Glutamatergic neuron (in vitro differentiated cells): ENCODE data around the gene SIRPA. TPM values are rescaled to one million over a fixed set of nuclear protein-coding genes. Genes with fewer than 3 reads are reported as not detected.

Experiments
- DNase-seq: peaks from one replicate; pipeline ENCODE4 v3.0.0; 2022
- H3K27ac Mint-ChIP-seq: one replicate; pipeline ENCODE4 v1.8.0; 2020; ENCODE audit warnings: mild to moderate bottlenecking, mixed read lengths, inconsistent platforms; ENCODE audit not compliant: unreplicated experiment
- H3K27me3 Mint-ChIP-seq: one replicate; pipeline ENCODE4 v1.8.0; 2020; ENCODE audit warnings: mild to moderate bottlenecking, moderate library complexity, mixed read lengths, inconsistent platforms; ENCODE audit not compliant: unreplicated experiment
- H3K36me3 Mint-ChIP-seq: one replicate; pipeline ENCODE4 v1.8.0; 2020; ENCODE audit warnings: mild to moderate bottlenecking, mixed read lengths, inconsistent platforms; ENCODE audit not compliant: unreplicated experiment
- H3K4me1 Mint-ChIP-seq: one replicate; pipeline ENCODE4 v1.8.0; 2020; ENCODE audit warnings: mild to moderate bottlenecking, low read depth, mixed read lengths, inconsistent platforms; ENCODE audit not compliant: unreplicated experiment
- H3K4me3 Mint-ChIP-seq: one replicate; pipeline ENCODE4 v1.8.0; 2020; ENCODE audit warnings: mild to moderate bottlenecking, mixed read lengths, inconsistent platforms; ENCODE audit not compliant: unreplicated experiment
- H3K9me3 Mint-ChIP-seq: one replicate; pipeline ENCODE4 v1.8.0; 2020; ENCODE audit warnings: mild to moderate bottlenecking, moderate library complexity, mixed read lengths, inconsistent platforms; ENCODE audit not compliant: unreplicated experiment
- total RNA-seq: library from RNA; stranded (reverse); fragmentation: NEBNext Ultra II Directional; extraction: Animal tissue kit (Norgen Biotek cat#: 25700); gene quantifications from one replicate; pipeline ENCODE4 v1.2.1, GENCODE V29; 2021; ENCODE audit not compliant: unreplicated experiment
- TF ChIP-seq, protein P1 (sequence below): fragments of 200-600 bp; sonication (generic); IDR thresholded peaks from one replicate; pipeline ENCODE4 v1.5.0; 2021; ENCODE audit not compliant: partially characterized antibody, unreplicated experiment

The SIRPA gene
- total RNA-seq, 1 donor from 2014 or later = 0.34 TPM

GRCh38 chr20:1979106-1979778 is 84.0 kb downstream of the SIRPA start:
- Mint-ChIP-seq H3K27me3 (peaks cover 5% of the 10 kb centered on the region), H3K4me3 (no peak overlapping the region), H3K9me3 (peaks cover 3% of the 10 kb centered on the region), H3K27ac (no peak overlapping the region), H3K4me1 (no peaks in the 10 kb centered on the region), H3K36me3 (peaks cover 7% of the 10 kb centered on the region)
- no peak for DNase-seq
- TF ChIP-seq, protein P1, sequence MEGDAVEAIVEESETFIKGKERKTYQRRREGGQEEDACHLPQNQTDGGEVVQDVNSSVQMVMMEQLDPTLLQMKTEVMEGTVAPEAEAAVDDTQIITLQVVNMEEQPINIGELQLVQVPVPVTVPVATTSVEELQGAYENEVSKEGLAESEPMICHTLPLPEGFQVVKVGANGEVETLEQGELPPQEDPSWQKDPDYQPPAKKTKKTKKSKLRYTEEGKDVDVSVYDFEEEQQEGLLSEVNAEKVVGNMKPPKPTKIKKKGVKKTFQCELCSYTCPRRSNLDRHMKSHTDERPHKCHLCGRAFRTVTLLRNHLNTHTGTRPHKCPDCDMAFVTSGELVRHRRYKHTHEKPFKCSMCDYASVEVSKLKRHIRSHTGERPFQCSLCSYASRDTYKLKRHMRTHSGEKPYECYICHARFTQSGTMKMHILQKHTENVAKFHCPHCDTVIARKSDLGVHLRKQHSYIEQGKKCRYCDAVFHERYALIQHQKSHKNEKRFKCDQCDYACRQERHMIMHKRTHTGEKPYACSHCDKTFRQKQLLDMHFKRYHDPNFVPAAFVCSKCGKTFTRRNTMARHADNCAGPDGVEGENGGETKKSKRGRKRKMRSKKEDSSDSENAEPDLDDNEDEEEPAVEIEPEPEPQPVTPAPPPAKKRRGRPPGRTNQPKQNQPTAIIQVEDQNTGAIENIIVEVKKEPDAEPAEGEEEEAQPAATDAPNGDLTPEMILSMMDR = no peak

GRCh38 chr20:1982686-1983085 is 87.5 kb downstream of the SIRPA start:
- TF ChIP-seq, protein P1 = no peak
- Mint-ChIP-seq H3K4me1 (no peaks in the 10 kb centered on the region), H3K9me3 (peaks cover 3% of the 10 kb centered on the region), H3K27ac (no peak overlapping the region), H3K4me3 (no peak overlapping the region), H3K27me3 (peaks cover 6% of the 10 kb centered on the region), H3K36me3 (peaks cover 7% of the 10 kb centered on the region)
- no peak for DNase-seq

DNA sequence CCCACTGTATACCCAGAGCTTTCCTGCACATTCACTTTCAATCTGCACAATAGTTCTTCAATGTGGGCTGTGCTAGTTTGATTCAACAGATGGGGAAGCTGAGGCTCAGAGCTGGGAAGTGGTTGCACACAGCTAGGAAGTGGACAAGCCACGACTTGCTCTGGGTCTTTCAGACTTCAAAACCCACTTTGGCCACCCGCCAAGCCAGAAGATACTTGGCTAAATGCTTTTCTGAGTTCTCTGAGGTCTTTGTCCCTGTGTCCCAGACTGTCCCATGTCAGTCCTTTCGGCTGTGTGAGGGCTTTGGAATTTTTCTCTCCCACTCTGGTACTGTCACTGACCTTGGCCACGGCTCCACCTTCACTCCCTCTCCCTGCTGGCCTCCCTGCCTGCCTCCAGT is 88.1 kb downstream of the SIRPA start:
- Mint-ChIP-seq H3K9me3 (peaks cover 3% of the 10 kb centered on the region), H3K36me3 (peaks cover 7% of the 10 kb centered on the region), H3K27me3 (peaks cover 6% of the 10 kb centered on the region), H3K27ac (no peak overlapping the region), H3K4me1 (no peaks in the 10 kb centered on the region), H3K4me3 (no peak overlapping the region)
- TF ChIP-seq, protein P1 = no peak
- no peak for DNase-seq

DNA sequence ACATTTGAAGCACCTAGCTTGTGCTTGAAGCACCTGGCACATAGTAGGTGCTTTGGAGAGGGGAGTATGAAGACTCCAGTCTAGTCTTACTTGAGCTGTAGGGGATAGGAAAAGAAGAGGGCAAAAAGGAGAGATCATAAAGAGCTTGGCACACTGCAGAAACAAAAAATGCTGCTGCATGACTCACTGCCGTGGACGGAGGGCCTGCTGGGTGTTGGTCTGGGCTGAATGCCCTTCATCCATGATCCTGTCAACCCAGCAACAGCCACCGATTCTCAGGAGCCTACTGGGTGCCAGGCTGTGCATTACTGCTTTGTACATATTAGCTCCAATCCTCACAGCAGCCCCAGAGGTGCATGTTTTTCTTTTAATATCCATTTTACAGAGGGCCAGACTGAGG is 92.6 kb downstream of the SIRPA start:
- H3K27me3 Mint-ChIP-seq = peaks cover 6% of the 10 kb centered on the region
- DNase-seq = no peak
- TF ChIP-seq, protein P1 = no peak
- H3K36me3 Mint-ChIP-seq = peaks cover 7% of the 10 kb centered on the region
- no peak overlapping the region for H3K4me3 Mint-ChIP-seq
- H3K27ac Mint-ChIP-seq = no peak overlapping the region
- H3K4me1 Mint-ChIP-seq = no peaks in the 10 kb centered on the region
- H3K9me3 Mint-ChIP-seq = peaks cover 3% of the 10 kb centered on the region

Other genes starting within 250 kb of the SIRPA start
- gene SIRPG, start 237.6 kb upstream of the SIRPA start, total RNA-seq = not detected
- not detected for gene PDYN, start 98.7 kb downstream of the SIRPA start, total RNA-seq
- 17.4 TPM for gene STK35, start 206.4 kb downstream of the SIRPA start, total RNA-seq